ENCODE results near the gene LYL1.

Gene LYL1

DNA sequence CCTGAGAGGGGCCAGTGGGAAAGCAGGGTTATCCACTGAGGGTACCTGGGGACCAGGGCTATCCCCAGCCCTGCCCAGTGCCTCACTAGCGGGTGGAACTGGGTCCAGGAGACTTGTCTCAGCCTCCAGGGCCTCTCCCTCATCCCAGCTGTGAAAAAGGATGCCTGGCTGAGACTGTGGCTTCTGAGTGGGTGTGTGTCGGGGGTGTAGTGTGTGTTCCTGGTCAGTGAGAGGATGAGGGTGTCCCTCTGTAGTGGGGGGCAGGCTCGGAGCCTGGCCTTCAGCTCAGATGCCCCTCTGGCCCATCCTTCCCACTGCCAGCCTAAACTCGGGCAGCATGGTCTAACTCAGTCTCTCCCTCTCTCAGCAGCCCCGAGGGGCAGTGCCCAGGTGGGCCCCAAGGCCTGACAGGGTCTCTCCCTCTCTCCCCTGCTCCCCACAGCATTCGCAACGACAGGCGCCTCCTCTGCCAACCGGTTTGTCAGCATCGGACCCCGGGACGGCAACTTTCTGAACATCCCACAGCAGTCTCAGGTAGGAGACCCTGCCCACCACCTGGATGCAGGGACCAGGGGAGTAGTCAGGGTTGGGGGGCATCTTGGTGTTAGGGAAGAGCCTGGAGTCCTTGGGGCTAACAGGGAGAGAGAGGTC, 12.7 kb downstream of the LYL1 start:
- TF ChIP-seq, protein P1, sequence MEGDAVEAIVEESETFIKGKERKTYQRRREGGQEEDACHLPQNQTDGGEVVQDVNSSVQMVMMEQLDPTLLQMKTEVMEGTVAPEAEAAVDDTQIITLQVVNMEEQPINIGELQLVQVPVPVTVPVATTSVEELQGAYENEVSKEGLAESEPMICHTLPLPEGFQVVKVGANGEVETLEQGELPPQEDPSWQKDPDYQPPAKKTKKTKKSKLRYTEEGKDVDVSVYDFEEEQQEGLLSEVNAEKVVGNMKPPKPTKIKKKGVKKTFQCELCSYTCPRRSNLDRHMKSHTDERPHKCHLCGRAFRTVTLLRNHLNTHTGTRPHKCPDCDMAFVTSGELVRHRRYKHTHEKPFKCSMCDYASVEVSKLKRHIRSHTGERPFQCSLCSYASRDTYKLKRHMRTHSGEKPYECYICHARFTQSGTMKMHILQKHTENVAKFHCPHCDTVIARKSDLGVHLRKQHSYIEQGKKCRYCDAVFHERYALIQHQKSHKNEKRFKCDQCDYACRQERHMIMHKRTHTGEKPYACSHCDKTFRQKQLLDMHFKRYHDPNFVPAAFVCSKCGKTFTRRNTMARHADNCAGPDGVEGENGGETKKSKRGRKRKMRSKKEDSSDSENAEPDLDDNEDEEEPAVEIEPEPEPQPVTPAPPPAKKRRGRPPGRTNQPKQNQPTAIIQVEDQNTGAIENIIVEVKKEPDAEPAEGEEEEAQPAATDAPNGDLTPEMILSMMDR (IDR thresholded peaks at IDR 0.05; ENCODE audit: low read length, missing control alignments) = no peak
- no peak overlapping the region for H3K4me3 ChIP-seq (replicated peaks; ENCODE audit: low read depth, low read length)
- no peak for DNase-seq (ENCODE audit: low read depth)

DNA sequence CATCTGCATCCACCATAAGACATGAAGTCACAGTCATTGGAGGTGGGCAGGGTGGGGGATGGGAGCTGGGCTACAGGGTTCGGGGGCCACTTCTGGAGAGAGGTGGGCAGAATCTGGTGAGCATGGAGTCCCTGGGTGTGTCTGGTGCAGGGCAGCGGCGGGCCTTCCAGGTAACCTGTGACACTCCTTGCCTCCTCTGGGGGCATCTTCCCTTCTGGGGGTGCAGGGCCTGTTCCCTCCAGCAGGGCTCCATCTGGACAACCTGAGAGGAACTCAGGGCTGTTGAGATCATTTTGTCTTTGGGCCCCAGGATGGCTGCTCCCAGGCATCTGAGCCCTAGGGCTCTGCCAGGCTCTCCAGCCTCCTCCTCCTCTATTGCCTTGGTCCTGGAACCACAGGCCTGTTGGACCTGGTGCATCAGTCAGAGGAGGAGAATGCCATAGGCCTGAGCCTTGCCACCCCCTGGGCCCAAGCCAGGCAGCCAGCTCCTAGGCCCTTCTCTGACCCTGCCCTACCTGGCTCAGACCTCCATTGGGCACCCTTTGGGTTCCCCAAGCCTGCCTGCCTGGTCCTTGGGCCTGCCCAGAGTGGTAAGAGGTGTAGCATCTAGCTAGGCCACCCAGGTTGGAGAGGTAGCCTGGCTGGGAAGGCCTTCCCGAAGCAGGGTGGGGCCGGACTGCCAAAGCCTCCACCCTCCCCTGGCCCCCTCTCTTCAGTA, 13.4 kb downstream of the LYL1 start:
- no peak for DNase-seq (ENCODE audit: low read depth)
- H3K4me3 ChIP-seq (replicated peaks; ENCODE audit: low read depth, low read length) = no peak overlapping the region
- TF ChIP-seq, protein P1 (IDR thresholded peaks at IDR 0.05; ENCODE audit: low read length, missing control alignments) = peak; percentile 28

DNA sequence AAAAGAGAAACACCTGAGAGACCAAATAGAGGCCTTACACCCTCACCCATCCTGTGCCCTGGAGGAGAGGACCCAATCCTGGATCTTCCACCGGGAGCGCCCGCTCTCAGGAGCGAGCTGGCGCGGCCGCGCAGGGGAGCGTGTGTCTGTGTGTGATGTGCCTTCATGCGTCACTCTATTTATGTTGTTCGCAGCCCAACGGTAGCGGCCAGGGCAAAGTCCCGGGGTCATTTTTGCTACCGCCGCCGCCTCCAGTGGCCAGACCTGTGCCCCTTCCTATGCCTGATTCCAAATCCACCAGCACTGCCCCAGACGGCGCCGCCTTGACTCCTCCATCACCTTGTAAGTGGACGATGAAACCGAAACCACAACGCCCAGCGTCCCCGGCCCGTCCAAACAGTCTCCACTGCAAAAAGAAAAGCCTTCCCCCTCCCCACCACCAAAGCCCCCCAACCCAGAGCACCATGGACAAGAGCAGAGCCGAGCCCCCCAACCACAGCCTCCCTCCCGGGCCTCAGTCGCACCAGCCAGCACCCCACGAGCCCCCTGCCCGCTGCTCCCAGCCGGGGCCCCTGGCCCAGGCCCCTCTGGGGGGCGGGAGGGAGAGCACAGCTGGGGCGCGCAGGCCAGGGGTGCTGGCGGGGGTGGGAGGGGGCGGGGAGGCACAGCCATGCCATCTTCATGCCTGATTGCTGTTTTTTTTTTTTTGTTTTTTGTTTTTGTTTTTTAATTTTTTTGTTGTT, 14.7 kb downstream of the LYL1 start:
- DNase-seq (ENCODE audit: low read depth) = no peak
- TF ChIP-seq, protein P1 (IDR thresholded peaks at IDR 0.05; ENCODE audit: low read length, missing control alignments) = no peak
- H3K4me3 ChIP-seq (replicated peaks; ENCODE audit: low read depth, low read length) = no peak overlapping the region

DNA sequence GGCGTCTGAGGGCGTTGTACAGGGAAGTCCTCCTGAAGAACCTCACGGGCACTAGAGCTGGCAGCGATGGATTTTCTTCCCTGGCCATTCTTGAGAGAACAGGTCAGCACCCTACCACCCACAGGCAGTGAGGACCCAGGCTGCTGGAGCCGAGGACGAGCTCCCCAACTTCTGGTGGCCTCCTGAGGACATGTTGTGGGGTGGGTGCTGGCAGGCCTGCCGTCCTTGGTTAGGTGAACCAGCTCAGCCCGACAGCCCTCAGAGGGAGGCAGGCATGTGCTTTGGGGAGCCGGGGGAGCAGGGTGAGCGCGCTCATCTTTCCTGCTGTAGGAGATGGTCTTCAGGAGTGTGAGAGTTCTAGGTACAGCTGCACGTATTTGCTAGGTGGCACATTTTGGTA, 15.4 kb downstream of the LYL1 start:
- DNase-seq (ENCODE audit: low read depth) = no peak

DNA sequence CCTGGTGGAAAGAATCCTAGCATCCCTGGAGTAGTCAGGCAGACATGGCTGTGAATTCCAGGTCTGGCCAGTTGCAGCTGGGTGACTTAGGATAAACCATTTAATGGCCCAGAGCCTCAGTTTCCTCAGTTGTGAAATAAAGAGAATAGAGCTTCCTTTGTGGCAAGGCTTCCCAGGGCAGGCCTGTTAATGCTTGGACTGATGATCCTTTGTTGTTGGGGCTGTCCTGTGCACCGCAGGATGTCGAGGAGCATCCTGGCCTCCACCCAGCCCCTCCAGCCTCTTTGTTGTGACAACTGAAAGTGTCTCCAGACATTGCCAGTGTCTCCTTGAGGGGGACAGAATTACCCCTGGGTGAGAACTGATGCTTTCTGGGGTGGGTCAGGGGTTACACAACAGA, 16.3 kb downstream of the LYL1 start:
- no peak overlapping the region for H3K4me3 ChIP-seq (replicated peaks; ENCODE audit: low read depth, low read length)
- DNase-seq (ENCODE audit: low read depth) = no peak
- TF ChIP-seq, protein P1 (IDR thresholded peaks at IDR 0.05; ENCODE audit: low read length, missing control alignments) = no peak

More for the DNA sequence above, 15.4 kb downstream of the LYL1 start:
- TF ChIP-seq, protein P1 (IDR thresholded peaks at IDR 0.05; ENCODE audit: low read length, missing control alignments) = no peak
- no peak overlapping the region for H3K4me3 ChIP-seq (replicated peaks; ENCODE audit: low read depth, low read length)

DNA sequence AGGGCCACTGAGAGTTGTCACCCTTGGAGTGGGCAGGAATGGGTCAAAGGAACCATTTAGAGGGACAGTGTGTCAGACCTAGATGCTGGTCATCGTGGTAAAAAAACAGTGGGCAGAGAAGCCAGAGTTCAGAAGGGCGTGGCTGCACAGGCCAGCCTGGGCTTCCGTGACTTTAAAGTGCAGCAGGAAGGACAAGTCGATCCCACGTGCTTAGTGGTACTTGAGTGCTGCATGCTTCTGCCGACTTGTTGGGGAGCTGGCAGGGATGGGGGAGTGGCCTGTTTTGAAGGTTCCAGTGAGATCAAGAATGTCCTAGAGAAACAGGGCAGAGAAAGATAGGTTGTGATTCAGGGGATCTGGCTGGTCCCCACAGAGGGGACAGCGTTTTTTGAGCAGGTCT, 17.0 kb downstream of the LYL1 start:
- TF ChIP-seq, protein P1 (IDR thresholded peaks at IDR 0.05; ENCODE audit: low read length, missing control alignments) = no peak
- H3K4me3 ChIP-seq (replicated peaks; ENCODE audit: low read depth, low read length) = no peak overlapping the region
- no peak for DNase-seq (ENCODE audit: low read depth)

All from fibroblast of pulmonary artery (primary cell).